CD4-positive, alpha-beta T cell treated with Interleukin-2 at 100 ng/mL for 4 hours (primary cell): ENCODE data around the gene GTSE1.
"Not testable (repeated sequence)": the region's sequence is repeated elsewhere in the genome, so short reads cannot be mapped to it uniquely, and the experiment has no call there.

ENCODE experiments used
- DNase-seq: peaks from one replicate; pipeline ENCODE4 v3.0.0-alpha.2; 2020; ENCODE audit warnings: low spot score

GTSE1 gene

GRCh38 chr22:46294784-46295183, 1.9 kb upstream of the GTSE1 start:
- no peak for DNase-seq

- no peak for DNase-seq
These were observed 1.2 kb upstream of the GTSE1 start for GRCh38 chr22:46295277-46295971.

GRCh38 chr22:46297151-46297812, 612 bp downstream of the GTSE1 start:
- DNase-seq: no peak

GRCh38 chr22:46299101-46299500, 2.4 kb downstream of the GTSE1 start:
- no peak for DNase-seq

GRCh38 chr22:46300491-46300890, 3.8 kb downstream of the GTSE1 start:
- no peak for DNase-seq

GRCh38 chr22:46303347-46303965, 6.8 kb downstream of the GTSE1 start:
- no peak for DNase-seq

- DNase-seq: no peak
These were observed 11.8 kb downstream of the GTSE1 start for GRCh38 chr22:46308283-46308988.

GRCh38 chr22:46309526-46310085, 12.9 kb downstream of the GTSE1 start:
- DNase-seq: no peak

GRCh38 chr22:46312056-46312455, 15.4 kb downstream of the GTSE1 start:
- DNase-seq: no peak

- DNase-seq: not testable (repeated sequence)
These were observed 16.2 kb downstream of the GTSE1 start for GRCh38 chr22:46312848-46313247.

- DNase-seq: no peak
These were observed 19.3 kb downstream of the GTSE1 start for GRCh38 chr22:46315976-46316375.

GRCh38 chr22:46317646-46318045, 21.0 kb downstream of the GTSE1 start:
- DNase-seq: no peak

- no peak for DNase-seq
These were observed 21.9 kb downstream of the GTSE1 start for GRCh38 chr22:46318576-46318975.

GRCh38 chr22:46319319-46319718, 22.6 kb downstream of the GTSE1 start:
- no peak for DNase-seq

- no peak for DNase-seq
These were observed 23.6 kb downstream of the GTSE1 start for GRCh38 chr22:46320166-46320710.

- DNase-seq: no peak
These were observed 24.2 kb downstream of the GTSE1 start for GRCh38 chr22:46320716-46321386.

- DNase-seq: no peak
These were observed 26.0 kb downstream of the GTSE1 start for GRCh38 chr22:46322711-46323110.

- DNase-seq: no peak
These were observed 26.5 kb downstream of the GTSE1 start for GRCh38 chr22:46323162-46323561.

- no peak for DNase-seq
These were observed 29.5 kb downstream of the GTSE1 start for GRCh38 chr22:46326066-46326680.

- no peak for DNase-seq
These were observed 31.2 kb downstream of the GTSE1 start for GRCh38 chr22:46327691-46328465.
